Ovary (tissue), 9 donors: ENCODE measurements around the gene NDUFS7. TPM values are rescaled to one million over a fixed set of nuclear protein-coding genes. Genes with fewer than 3 reads are reported as not detected.

Source experiments
- DNase-seq, 5 donors: peaks; one replicate each; pipeline ENCODE4 v3.0.0-alpha.2; 2019 to 2020
- H3K27ac ChIP-seq, 2 donors: fragments of 200-600 bp; one replicate each; pipeline versions ENCODE4 v1.5.1 to v1.8.0; 2019 to 2022
- H3K27me3 ChIP-seq: fragments of 200-600 bp; one replicate; pipeline ENCODE4 v1.8.0; 2022
- H3K36me3 ChIP-seq: fragments of 200-600 bp; sonication (generic); one replicate; pipeline ENCODE4 v1.5.1; 2019
- H3K4me1 ChIP-seq: one replicate; pipeline ENCODE4 v1.8.1; 2013; ENCODE audit warnings: mild to moderate bottlenecking, moderate library complexity; ENCODE audit not compliant: insufficient read depth
- H3K4me3 ChIP-seq: fragments of 200-600 bp; sonication (generic); one replicate; pipeline ENCODE4 v1.5.1; 2017
- H3K9me3 ChIP-seq, 2 donors: fragments of 200-600 bp in 1 of 2; sonication (generic) in 1 of 2; one replicate each; pipeline versions ENCODE4 v1.5.1 to v1.8.1; 2013 to 2019; ENCODE audit warnings: mild to moderate bottlenecking in 1 of 2, moderate library complexity in 1 of 2
- EP300 ChIP-seq: sonication (generic); formaldehyde crosslinking; IDR thresholded peaks from one replicate; pipeline ENCODE4 v1.6.1; 2017; ENCODE audit warnings: antibody characterized with exemption
- POLR2A ChIP-seq: fragments of 450-650 bp; IDR thresholded peaks from one replicate; pipeline ENCODE4 v1.6.1; 2017; ENCODE audit warnings: antibody characterized with exemption, mild to moderate bottlenecking, moderate library complexity
- WGBS, 3 donors: extraction: QIAGEN DNeasy Blood & Tissue Kit in 1 of 3; methylation state at CpG; one replicate each; pipeline versions ENCODE4 v1.1.5 to v1.1.7; 2013 to 2017; 5-methylcytosine and 5-hydroxymethylcytosine counted together
- intact Hi-C, 4 donors: fragments of 100-400 bp; cut with DNase I; formaldehyde crosslinking; loops; one replicate each; pipeline versions ENCODE4 v1.11.0 to v1.15.1; 2022 to 2023
- polyA plus RNA-seq, 2 donors: library from polyadenylated mRNA; stranded (reverse); fragments of 200-250 nt in 1 of 2; fragments of 350-450 nt in 1 of 2; fragmentation: Illumina TruSeq in 1 of 2; extraction: RNeasy Lipid Tissue Mini Kit (QIAGEN cat#74804) in 1 of 2; gene quantifications; one replicate each; pipeline ENCODE4 v1.2.3, GENCODE V29; 2013 to 2014
- total RNA-seq, 7 donors: library from RNA; depleted of rRNA in 2 of 7; stranded (reverse); fragments of >200 nt in 2 of 7; fragmentation: NEBNext Ultra II Directional in 3 of 7; extraction: Animal tissue kit (Norgen Biotek cat#: 25700) in 3 of 7; gene quantifications; one replicate each; pipeline versions ENCODE4 v1.1.0 to v1.2.4, GENCODE V29; 2016 to 2023
- TF ChIP-seq, protein P1 (sequence below), 3 donors: fragments of 450-650 bp in 2 of 3; fragments of 200-600 bp in 1 of 3; IDR thresholded peaks; one replicate each; pipeline versions ENCODE4 v1.5.1 to v1.8.0; 2016 to 2022; ENCODE audit warnings: antibody characterized with exemption in 3 of 3, mild to moderate bottlenecking in 1 of 3
- donor health status: DM: no; HTN: no; CAD: no; lungs with moderate emphysema.
- donor health status: DM: no; HTN: no; CAD: no.
- donor health status: Bipolar disorder and iron deficiency.
- donor health status: DM: yes; HTN: yes; CAD: no.
- donor health status: DM: no; HTN: no; CAD: no.
- donor health status: DM: yes; HTN: yes; CAD: no.

The NDUFS7 gene
- total and polyA plus RNA-seq, 9 donors, result 0.72 to 112 (median 79.9) TPM

GRCh38 chr19:1384478-1385110 lies 887 bp downstream of the NDUFS7 start:
- no peaks in the 10 kb centered on the region for H3K27me3 ChIP-seq
- 27 to 29% (median 27%) methylated on average over 17 of the region's 17 CpGs for WGBS, 3 donors
- no peak for DNase-seq
- peak overlapping the region; percentile 94 for H3K4me3 ChIP-seq
- peaks cover 3% of the 10 kb centered on the region for H3K4me1 ChIP-seq
- TF ChIP-seq POLR2A (no peak), EP300 (no peak)
- TF ChIP-seq, protein P1, sequence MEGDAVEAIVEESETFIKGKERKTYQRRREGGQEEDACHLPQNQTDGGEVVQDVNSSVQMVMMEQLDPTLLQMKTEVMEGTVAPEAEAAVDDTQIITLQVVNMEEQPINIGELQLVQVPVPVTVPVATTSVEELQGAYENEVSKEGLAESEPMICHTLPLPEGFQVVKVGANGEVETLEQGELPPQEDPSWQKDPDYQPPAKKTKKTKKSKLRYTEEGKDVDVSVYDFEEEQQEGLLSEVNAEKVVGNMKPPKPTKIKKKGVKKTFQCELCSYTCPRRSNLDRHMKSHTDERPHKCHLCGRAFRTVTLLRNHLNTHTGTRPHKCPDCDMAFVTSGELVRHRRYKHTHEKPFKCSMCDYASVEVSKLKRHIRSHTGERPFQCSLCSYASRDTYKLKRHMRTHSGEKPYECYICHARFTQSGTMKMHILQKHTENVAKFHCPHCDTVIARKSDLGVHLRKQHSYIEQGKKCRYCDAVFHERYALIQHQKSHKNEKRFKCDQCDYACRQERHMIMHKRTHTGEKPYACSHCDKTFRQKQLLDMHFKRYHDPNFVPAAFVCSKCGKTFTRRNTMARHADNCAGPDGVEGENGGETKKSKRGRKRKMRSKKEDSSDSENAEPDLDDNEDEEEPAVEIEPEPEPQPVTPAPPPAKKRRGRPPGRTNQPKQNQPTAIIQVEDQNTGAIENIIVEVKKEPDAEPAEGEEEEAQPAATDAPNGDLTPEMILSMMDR (IDR thresholded peaks at IDR 0.05), result no peak
- H3K27ac ChIP-seq, result no peak overlapping the region
- H3K36me3 ChIP-seq, result no peaks in the 10 kb centered on the region
- intact Hi-C loops, result loop anchor here in 1 of 4 donors (10.0 kb wide), 1 partner anchor 110 kb away; the partner anchor contains the start of gene FAM174C
- H3K9me3 ChIP-seq, result no peaks in the 10 kb centered on the region

DNA sequence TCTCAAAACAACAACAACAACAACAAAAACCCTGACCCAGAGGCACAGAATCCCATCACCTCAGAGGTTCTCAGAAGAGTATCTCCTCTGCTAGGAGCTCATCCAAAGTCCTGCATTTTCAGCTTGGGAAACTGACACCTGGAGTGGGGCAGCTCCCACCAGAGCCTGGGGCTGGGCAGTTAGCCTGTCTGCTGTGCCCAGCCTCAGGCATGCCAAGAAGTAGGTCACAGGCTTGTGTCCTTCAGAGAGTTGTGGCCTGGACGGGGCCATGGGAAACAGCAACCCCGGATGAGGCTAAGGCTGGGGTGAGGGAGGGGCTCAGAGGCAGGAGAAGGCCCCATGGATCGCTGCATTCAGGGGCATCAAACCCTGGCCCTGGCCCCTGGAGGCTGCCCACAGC lies 2.1 kb downstream of the NDUFS7 start:
- Histone ChIP-seq H3K4me1 (peaks cover 3% of the 10 kb centered on the region), H3K27me3 (no peaks in the 10 kb centered on the region), H3K9me3 (no peaks in the 10 kb centered on the region), H3K27ac (no peak overlapping the region), H3K36me3 (no peaks in the 10 kb centered on the region), H3K4me3 (no peak overlapping the region)
- no peak for DNase-seq
- 93 to 97% (median 95%) methylated on average over 3 of the region's 3 CpGs for WGBS, 3 donors
- no peak for TF ChIP-seq POLR2A
- TF ChIP-seq, protein P1 (IDR thresholded peaks at IDR 0.05), result no peak
- TF ChIP-seq EP300, result no peak
- intact Hi-C loops, result loop anchor here in 1 of 4 donors (10.0 kb wide), 1 partner anchor 111 kb away; the partner anchor contains the start of gene FAM174C

- TF ChIP-seq, protein P1 (IDR thresholded peaks at IDR 0.05), result no peak
- TF ChIP-seq EP300 (no peak), POLR2A (no peak)
- intact Hi-C loops, result loop anchor here in 1 of 4 donors (10.0 kb wide), 1 partner anchor 112 kb away; the partner anchor contains the start of gene FAM174C
- Histone ChIP-seq H3K4me1 (peaks cover 2% of the 10 kb centered on the region), H3K9me3 (no peaks in the 10 kb centered on the region), H3K27ac (no peak overlapping the region), H3K27me3 (no peaks in the 10 kb centered on the region), H3K36me3 (no peaks in the 10 kb centered on the region), H3K4me3 (no peak overlapping the region)
- WGBS, 3 donors, result 88 to 93% (median 89%) methylated on average over 39 of the region's 39 CpGs
- no peak for DNase-seq
Measured at GRCh38 chr19:1386945-1387683, 3.4 kb downstream of the NDUFS7 start.

DNA sequence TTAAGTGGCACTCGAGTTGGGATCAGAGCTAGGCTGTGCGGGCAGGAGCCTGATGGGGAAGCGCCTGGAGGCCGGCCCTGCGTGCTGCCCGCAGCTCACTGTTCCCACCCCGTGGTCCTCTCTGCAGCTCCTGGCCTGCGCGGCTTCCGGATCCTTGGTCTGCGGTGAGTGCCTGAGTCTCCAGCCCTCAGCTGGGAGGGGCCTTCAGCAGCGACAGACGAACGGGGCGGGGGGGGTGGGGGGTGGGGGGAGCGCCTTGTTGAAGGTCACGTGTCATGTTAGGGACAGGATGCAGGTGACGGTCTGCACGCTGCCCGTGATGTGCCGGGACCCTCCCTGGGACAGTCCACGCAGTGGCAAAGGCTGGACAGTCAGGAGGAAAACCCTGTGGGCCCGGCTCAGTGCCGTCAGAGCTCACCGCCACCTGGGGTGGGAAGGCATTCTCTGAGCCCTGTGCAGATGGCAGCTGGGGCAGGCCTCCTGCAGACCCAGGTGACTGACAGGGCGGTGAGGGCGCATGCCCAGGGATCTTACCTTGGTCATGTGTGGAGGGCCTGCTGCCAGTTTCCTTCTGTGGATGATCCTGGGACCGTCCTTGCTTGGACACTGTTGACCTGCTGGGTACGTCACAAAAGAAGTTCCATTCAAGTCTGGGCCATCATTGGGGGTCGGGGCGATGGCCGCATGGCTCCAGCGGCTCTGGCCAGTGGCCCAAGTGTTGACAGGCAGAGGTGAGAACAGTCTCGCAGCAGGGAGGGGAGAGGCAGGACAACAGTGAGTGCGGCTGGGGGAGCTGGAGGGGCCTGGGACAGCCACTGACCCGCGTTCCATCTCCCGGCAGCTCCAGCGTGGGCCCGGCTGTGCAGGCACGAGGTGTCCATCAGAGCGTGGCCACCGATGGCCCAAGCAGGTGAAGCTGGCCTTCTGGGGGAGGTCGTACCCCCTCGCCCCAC lies 4.3 kb downstream of the NDUFS7 start:
- peaks cover 2% of the 10 kb centered on the region for H3K4me1 ChIP-seq
- no peaks in the 10 kb centered on the region for H3K9me3 ChIP-seq
- H3K27me3 ChIP-seq, result no peaks in the 10 kb centered on the region
- WGBS, 3 donors, result 82 to 88% (median 87%) methylated on average over 40 to 45 of the region's 45 CpGs
- no peak overlapping the region for H3K27ac ChIP-seq
- DNase-seq, result no peak
- TF ChIP-seq EP300 (no peak), POLR2A (no peak)
- TF ChIP-seq, protein P1 (IDR thresholded peaks at IDR 0.05), result no peak
- no peaks in the 10 kb centered on the region for H3K36me3 ChIP-seq
- no peak overlapping the region for H3K4me3 ChIP-seq
- intact Hi-C loops, result loop anchor here in 1 of 4 donors (10.0 kb wide), 1 partner anchor 113 kb away; the partner anchor contains the start of gene FAM174C
